Smooth muscle cell (in vitro differentiated cells): ENCODE data around the gene SNRPE. TPM values are rescaled to one million over a fixed set of nuclear protein-coding genes. Genes with fewer than 3 reads are reported as not detected.

Experiments
- DNase-seq: peaks from one replicate; lab custom pipeline; 2025; ENCODE audit not compliant: unreplicated experiment; lab: John Stamatoyannopoulos, UW
- H2AFZ ChIP-seq: fragments of 200-600 bp; sonication (generic); 2 replicates; pipeline ENCODE4 v1.6.0; 2016; ENCODE audit warnings: antibody characterized with exemption, low read depth, mild to moderate bottlenecking
- H3F3A ChIP-seq: fragments of 200-600 bp; sonication (generic); 2 replicates; pipeline ENCODE4 v1.6.0; 2017; ENCODE audit warnings: antibody characterized with exemption, low read depth
- H3K27ac ChIP-seq: fragments of 200-600 bp; sonication (generic); 2 replicates; pipeline ENCODE4 v1.5.1; 2016; ENCODE audit warnings: low read depth, mild to moderate bottlenecking
- H3K27me3 ChIP-seq: fragments of 200-600 bp; sonication (generic); 2 replicates; pipeline ENCODE4 v1.6.1; 2016; ENCODE audit warnings: low read depth, mild to moderate bottlenecking
- H3K36me3 ChIP-seq: fragments of 200-600 bp; sonication (generic); 2 replicates; pipeline ENCODE4 v1.5.1; 2016; ENCODE audit warnings: low read depth
- H3K4me1 ChIP-seq: fragments of 200-600 bp; sonication (generic); 2 replicates; pipeline ENCODE4 v1.5.1; 2016; ENCODE audit warnings: low read depth
- H3K4me2 ChIP-seq: fragments of 200-600 bp; sonication (generic); 2 replicates; pipeline ENCODE4 v1.6.0; 2016; ENCODE audit warnings: mild to moderate bottlenecking
- H3K4me3 ChIP-seq: fragments of 200-600 bp; sonication (generic); 2 replicates; pipeline ENCODE4 v1.5.1; 2016; ENCODE audit warnings: mild to moderate bottlenecking
- H3K79me2 ChIP-seq: fragments of 200-600 bp; sonication (generic); 2 replicates; pipeline ENCODE4 v1.6.0; 2016; ENCODE audit warnings: low read depth, mild to moderate bottlenecking
- H3K9ac ChIP-seq: fragments of 200-600 bp; sonication (generic); 2 replicates; pipeline ENCODE4 v1.6.0; 2016; ENCODE audit warnings: low read depth
- H3K9me3 ChIP-seq: fragments of 200-600 bp; sonication (generic); replicated peaks from 2 replicates; pipeline ENCODE4 v1.5.1; 2016; ENCODE audit warnings: low read depth
- H4K20me1 ChIP-seq: fragments of 200-600 bp; sonication (generic); 2 replicates; pipeline ENCODE4 v1.6.0; 2016; ENCODE audit warnings: low read depth
- WGBS: methylation state at CpG from one replicate; pipeline ENCODE4 v1.1.7; 2016; ENCODE audit warnings: low lambda C conversion rate; 5-methylcytosine and 5-hydroxymethylcytosine counted together
- polyA plus RNA-seq: library from polyadenylated mRNA; unstranded; fragments of >200 nt; fragmentation: Nextera tagmentation; extraction: Ambion mirVana; gene quantifications from 2 replicates; pipeline ENCODE4 v1.2.1, GENCODE V29; 2016
- total RNA-seq: library from RNA; depleted of rRNA; stranded (reverse); fragments of >200 nt; gene quantifications from 2 replicates; pipeline ENCODE4 v1.2.3, GENCODE V29; 2014
- TF ChIP-seq, protein P1 (sequence below): fragments of 200-600 bp; sonication (generic); IDR thresholded peaks from 2 replicates; pipeline ENCODE4 v1.5.1; 2017; ENCODE audit warnings: borderline replicate concordance, mild to moderate bottlenecking, antibody characterized with exemption; ENCODE audit not compliant: insufficient read depth, poor library complexity, severe bottlenecking

The SNRPE gene
- total and polyA plus RNA-seq, 2 experiments from 2014 or later: 96.5 to 293 TPM

DNA sequence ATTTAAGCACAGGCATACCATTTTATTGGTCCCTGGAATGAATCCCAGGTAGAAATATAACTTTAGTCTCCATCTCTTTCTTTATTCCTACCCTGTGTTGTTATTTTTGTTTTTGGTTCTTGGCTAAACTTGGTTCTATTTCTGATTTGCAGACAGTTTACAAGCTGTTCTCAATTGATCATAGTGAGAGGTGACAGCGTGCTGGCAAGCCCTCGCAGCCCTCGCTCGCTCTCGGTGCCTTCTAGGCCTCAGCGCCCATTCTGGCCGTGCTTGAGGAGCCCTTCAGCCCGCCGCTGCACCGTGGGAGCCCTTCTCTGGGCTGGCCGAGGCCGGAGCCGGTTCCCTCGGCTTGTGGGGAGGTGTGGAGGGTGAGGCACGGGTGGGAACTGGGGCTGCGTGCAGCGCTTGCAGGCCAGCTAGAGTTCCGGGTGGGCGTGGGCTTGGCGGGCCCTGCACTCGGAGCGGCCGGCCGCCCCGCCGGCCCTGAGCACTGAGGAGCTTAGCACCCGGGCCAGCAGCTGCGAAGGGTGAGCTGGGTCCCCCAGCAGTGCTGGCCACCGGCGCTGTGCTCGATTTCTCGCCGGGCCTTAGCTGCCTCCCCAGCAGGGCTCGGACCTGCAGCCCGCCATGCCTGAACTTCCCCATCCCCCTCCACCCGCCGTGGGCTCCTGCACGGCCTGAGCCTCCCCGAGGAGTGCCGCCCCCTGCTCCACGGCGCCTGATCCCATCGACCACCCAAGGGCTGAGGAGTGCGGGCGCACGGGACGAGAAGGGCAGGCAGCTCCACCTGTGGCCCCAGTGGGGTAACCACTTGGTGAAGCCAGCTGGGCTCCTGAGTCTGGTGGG is 38.7 kb downstream of the SNRPE start:
- H3K9me3 ChIP-seq: peaks cover under 1% of the 10 kb centered on the region
- WGBS: 96% methylated on average over 47 of the region's 47 CpGs
- no peak overlapping the region for H3K4me3 ChIP-seq
- no peaks in the 10 kb centered on the region for H3K36me3 ChIP-seq
- no peak overlapping the region for H2AFZ ChIP-seq
- TF ChIP-seq, protein P1, sequence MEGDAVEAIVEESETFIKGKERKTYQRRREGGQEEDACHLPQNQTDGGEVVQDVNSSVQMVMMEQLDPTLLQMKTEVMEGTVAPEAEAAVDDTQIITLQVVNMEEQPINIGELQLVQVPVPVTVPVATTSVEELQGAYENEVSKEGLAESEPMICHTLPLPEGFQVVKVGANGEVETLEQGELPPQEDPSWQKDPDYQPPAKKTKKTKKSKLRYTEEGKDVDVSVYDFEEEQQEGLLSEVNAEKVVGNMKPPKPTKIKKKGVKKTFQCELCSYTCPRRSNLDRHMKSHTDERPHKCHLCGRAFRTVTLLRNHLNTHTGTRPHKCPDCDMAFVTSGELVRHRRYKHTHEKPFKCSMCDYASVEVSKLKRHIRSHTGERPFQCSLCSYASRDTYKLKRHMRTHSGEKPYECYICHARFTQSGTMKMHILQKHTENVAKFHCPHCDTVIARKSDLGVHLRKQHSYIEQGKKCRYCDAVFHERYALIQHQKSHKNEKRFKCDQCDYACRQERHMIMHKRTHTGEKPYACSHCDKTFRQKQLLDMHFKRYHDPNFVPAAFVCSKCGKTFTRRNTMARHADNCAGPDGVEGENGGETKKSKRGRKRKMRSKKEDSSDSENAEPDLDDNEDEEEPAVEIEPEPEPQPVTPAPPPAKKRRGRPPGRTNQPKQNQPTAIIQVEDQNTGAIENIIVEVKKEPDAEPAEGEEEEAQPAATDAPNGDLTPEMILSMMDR: no peak
- H3K27ac ChIP-seq: no peak overlapping the region
- H3K79me2 ChIP-seq: no peaks in the 10 kb centered on the region
- no peak overlapping the region for H3K9ac ChIP-seq
- no peaks in the 10 kb centered on the region for H4K20me1 ChIP-seq
- H3K4me2 ChIP-seq: no peak overlapping the region
- H3K27me3 ChIP-seq: no peaks in the 10 kb centered on the region
- H3F3A ChIP-seq: no peaks in the 10 kb centered on the region
- H3K4me1 ChIP-seq: no peaks in the 10 kb centered on the region
- no peak for DNase-seq

DNA sequence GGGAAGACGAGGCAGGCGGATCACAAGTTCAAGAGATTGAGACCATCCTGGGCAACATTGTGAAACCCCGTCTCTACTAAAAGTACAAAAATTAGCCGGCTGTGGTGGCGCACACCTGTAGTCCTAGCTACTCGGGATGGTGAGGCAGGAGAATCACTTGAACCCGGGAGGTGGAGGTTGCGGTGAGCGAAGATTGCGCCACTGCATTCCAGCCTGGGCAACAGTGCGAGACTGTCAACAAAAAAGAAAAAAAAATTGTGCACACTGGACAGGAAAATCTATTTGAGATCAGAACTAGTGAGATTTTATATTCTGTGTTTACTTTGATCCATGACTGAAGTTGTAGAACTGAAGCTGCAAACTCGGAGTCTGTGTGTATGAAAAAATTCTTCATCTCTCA is 40.2 kb downstream of the SNRPE start:
- Histone ChIP-seq H3K27me3 (no peaks in the 10 kb centered on the region), H3K9me3 (no peaks in the 10 kb centered on the region), H3K4me2 (no peak overlapping the region), H3K27ac (no peak overlapping the region), H3K4me1 (no peaks in the 10 kb centered on the region), H3K36me3 (no peaks in the 10 kb centered on the region), H3K79me2 (no peaks in the 10 kb centered on the region), H2AFZ (no peak overlapping the region), H3K9ac (no peak overlapping the region), H4K20me1 (no peaks in the 10 kb centered on the region), H3F3A (no peaks in the 10 kb centered on the region), H3K4me3 (no peak overlapping the region)
- no peak for DNase-seq
- 95% methylated on average over 12 of the region's 12 CpGs for WGBS
- TF ChIP-seq, protein P1: no peak

DNA sequence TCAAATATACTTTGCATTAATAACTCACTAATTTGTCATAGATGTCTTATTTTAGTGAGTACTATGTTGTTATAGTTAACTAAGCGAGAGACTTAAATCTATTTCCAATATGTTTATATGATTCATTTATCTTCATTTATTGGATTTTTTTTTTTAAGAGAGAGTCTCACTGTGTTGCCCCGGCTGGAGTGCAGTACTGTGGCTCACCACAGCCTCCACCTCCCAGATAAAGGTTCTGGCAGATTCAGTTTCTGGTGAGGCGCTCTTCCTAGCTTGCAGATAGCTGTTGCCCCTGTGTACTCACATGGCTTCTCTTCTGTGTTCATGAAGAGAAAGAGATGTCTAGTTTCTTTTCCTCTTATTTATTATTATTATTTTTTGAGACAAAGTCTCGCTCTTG is 43.9 kb downstream of the SNRPE start:
- Histone ChIP-seq H3K4me1 (no peaks in the 10 kb centered on the region), H3K79me2 (no peaks in the 10 kb centered on the region), H3K4me3 (no peak overlapping the region), H3K27ac (no peak overlapping the region), H3K9ac (no peak overlapping the region), H3K4me2 (no peak overlapping the region), H3K27me3 (no peaks in the 10 kb centered on the region), H3K9me3 (no peaks in the 10 kb centered on the region), H2AFZ (no peak overlapping the region), H4K20me1 (no peaks in the 10 kb centered on the region), H3F3A (no peaks in the 10 kb centered on the region), H3K36me3 (no peaks in the 10 kb centered on the region)
- 99% methylated on average over 4 of the region's 4 CpGs for WGBS
- DNase-seq: no peak
- TF ChIP-seq, protein P1: no peak

DNA sequence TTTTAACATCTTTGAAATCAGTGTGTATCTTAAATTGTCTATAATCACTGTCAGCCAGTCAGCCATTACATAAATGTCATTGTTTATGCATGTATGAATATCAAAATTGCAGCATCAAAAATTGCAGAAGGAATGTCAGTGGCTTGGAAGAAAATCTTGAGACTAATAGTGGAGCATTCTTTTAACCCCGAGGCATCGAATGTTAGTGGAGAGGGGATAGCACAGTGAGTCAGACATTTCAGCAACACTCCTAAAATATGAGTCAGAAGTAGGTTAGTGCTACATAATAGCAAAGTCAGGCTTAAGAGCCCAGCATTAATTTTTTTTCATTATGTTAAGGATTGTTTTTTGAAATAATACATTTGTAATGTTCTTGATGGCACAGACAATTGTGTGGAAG is 45.5 kb downstream of the SNRPE start:
- no peak for DNase-seq
- peak overlapping the region; percentile 41 for H3K27ac ChIP-seq
- no peaks in the 10 kb centered on the region for H4K20me1 ChIP-seq
- peak overlapping the region; percentile 37 for H3K4me2 ChIP-seq
- WGBS: 0% methylated on average over 2 of the region's 2 CpGs
- H3K4me1 ChIP-seq: no peaks in the 10 kb centered on the region
- TF ChIP-seq, protein P1: no peak
- no peaks in the 10 kb centered on the region for H3K27me3 ChIP-seq
- H3K9ac ChIP-seq: no peak overlapping the region
- H3K9me3 ChIP-seq: no peaks in the 10 kb centered on the region
- H3F3A ChIP-seq: no peaks in the 10 kb centered on the region
- no peaks in the 10 kb centered on the region for H3K79me2 ChIP-seq
- no peak overlapping the region for H3K4me3 ChIP-seq
- no peak overlapping the region for H2AFZ ChIP-seq
- no peaks in the 10 kb centered on the region for H3K36me3 ChIP-seq
